LoVo (cell line): ENCODE measurements around the gene ARMS2.

Experiments used
- DNase-seq: peaks from one replicate; pipeline ENCODE4 v3.0.0-alpha.2; 2016; ENCODE audit warnings: low spot score

ARMS2 gene

DNA sequence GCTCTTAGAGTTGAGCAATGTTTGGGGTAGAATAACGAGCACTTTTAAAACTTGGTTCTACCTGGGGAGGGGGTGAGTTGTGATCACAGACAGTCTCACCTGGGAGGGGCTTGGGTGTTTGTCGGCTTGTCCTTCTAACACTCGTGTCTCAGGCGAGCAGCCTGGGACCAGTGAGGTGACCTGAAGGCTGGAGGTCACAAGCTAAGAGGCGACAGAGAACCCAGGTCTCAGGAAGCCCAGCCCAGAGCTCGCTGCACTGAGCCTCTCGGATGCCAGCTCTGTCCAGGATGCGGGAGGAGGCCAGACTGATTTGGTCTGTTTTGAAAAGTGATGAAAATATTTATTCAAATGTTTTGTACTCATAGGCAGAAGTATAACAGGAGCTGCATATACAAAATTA is 18.7 kb downstream of the ARMS2 start:
- DNase-seq, result no peak

- no peak for DNase-seq
Measured at GRCh38 chr10:122474131-122474818, 19.8 kb downstream of the ARMS2 start.

- DNase-seq, result no peak
Measured at GRCh38 chr10:122475100-122475499, 20.6 kb downstream of the ARMS2 start.

GRCh38 chr10:122475591-122476332 is 21.3 kb downstream of the ARMS2 start:
- DNase-seq, result no peak

- DNase-seq, result no peak
Measured at GRCh38 chr10:122476333-122476695, 21.9 kb downstream of the ARMS2 start.

DNA sequence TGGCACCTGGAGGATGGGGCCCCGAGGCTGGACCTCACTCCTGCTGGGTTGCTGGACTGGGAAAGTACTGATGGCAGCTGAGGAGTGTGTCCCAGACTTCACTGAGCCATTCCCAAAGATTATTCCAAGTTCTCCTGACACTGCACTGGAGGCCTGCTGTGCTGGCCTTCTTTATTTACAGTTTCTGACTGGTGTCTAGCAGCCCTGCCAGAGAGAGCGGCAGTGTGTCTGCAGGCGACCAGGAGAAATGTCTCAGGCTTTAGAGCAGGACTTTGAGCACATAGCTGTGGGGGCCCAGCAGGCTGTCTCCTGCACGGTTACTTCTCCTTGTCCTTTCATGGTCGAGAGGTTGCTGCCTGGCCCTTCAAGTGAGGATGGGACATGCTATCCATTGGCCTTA is 23.0 kb downstream of the ARMS2 start:
- DNase-seq, result no peak

- DNase-seq, result no peak
Measured at GRCh38 chr10:122478971-122479370, 24.5 kb downstream of the ARMS2 start.

- no peak for DNase-seq
Measured at GRCh38 chr10:122480146-122480833, 25.8 kb downstream of the ARMS2 start.

- no peak for DNase-seq
Measured at GRCh38 chr10:122481296-122482056, 27.0 kb downstream of the ARMS2 start.

- no peak for DNase-seq
Measured at GRCh38 chr10:122484276-122485060, 30.0 kb downstream of the ARMS2 start.

- no peak for DNase-seq
Measured at GRCh38 chr10:122485670-122486069, 31.2 kb downstream of the ARMS2 start.

DNA sequence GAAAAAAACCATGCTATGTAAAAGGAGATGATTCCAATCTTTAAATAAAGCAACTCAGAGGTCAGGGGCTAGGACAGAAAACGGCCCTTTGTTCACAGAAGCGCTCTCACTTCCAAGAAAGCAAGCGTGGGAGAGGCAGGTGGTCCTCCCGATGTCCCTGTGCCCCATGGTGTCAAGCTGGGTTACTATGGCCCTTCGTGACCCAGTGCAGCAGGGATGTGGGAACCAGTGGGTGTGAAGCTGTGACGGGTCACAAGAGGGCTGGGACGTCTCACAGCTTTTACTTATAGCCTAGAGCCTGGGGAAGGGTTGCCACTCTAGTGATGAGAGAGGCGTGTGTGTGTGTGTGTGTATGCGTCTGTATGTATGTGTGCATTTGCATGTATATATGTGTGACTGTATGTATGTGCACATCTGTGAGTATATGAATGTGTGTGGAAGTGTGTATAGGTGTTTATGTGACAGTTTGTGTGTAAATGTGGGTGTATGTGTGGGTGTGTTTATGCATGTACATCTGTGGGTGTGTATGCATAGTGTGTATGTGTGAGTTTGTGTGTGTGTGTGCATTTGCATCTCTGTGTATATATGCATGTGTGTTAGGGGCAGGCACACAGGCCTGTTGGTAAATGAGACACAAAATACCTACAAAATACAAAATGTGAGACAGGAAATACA is 32.1 kb downstream of the ARMS2 start:
- DNase-seq, result no peak

GRCh38 chr10:122487174-122487765 is 32.8 kb downstream of the ARMS2 start:
- DNase-seq, result no peak

DNA sequence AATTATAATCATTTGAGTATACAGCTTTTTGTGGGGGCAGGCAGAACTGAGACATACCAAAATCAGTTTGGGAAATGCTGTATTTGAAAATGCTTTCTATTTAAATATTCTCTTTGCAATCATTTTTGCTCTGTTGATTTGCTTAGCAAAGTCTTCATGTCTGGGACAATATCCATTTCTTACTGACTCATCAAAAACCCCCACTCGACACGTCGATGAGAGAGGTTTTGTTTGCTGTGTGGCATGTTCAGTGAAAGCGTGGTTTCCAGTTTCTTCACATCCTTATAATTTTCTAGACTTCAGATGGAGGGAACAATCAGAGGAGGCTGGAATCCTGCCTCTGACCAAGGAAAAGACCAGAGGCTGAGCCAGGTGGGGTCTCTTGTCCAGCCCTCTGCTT is 35.8 kb downstream of the ARMS2 start:
- DNase-seq, result no peak

- no peak for DNase-seq
Measured at GRCh38 chr10:122490786-122491680, 36.6 kb downstream of the ARMS2 start.

- no peak for DNase-seq
Measured at GRCh38 chr10:122492006-122492405, 37.6 kb downstream of the ARMS2 start.

DNA sequence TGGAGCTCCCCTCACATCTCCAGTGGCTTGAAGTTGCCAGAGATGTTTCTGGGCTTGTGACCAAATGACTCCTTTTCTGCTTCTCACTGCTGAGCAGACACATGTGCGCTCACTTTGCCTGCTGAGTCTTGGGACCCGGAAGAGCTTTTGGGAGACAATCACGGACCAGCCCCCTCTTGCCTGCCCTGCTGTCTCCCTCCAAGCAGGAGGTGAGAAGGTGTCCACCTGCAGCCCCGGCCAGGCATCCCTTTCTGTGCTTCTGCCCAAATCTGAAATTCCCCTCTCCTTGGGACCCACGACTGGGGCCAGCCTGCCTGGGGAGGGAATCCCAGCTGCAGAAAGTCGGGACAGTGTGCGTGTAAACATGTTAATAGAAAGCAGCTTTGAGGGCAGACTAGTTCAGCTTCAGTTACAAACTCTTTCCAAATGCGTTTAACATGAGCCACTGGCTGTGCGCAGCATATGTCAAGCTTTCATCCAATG is 38.6 kb downstream of the ARMS2 start:
- DNase-seq, result no peak

DNA sequence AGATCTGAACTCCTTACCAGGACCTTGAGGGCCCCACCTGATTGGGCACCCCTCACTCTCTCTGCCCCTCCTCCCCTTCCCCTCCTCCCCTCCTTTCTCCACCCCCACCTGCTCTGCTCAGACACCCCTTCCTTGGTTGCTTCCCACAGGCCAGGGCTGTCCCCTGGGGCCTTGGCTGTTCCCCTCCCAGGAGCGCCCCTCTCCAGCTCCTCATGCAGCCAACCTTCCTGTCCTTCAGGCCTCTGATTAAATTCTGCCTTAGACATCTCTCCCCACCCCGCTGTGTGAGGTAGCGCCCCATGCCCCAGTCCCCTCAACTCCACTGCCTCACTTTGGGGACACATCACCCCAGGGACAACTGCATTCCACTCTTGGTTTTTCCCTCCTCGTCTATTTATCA is 39.3 kb downstream of the ARMS2 start:
- no peak for DNase-seq

DNA sequence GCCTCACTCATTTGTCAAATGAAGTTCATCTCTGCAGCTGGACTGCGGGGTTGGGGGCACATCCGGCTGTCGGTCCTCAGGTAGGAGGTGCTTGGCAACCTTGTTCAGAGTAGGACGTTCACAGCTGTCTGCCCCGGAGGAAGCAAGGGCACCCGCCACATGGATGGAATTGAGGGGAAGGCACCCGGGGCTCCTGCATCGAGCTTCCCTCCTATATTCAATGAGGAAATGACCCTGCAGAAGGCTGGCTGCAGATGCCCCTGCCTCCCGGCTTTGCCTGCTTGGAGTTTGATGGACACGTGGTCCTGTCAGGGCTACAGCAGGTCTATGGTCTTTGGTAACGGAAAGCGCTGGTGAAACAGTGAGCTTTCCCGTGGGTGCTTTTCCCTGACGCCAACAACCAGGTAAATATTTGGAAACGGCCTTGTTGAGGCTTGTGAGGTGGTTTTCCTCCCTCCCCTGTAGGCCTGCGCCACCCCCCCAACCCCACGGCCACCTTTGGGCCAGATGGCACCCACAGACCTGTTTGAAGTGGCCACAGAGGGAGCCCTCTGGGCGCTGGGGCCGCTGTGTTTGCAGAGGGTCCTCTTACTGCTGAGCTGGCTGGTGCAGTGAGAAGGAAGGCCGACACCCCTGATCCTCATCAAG is 39.8 kb downstream of the ARMS2 start:
- no peak for DNase-seq
